ENCODE results near the gene NDUFV2. TPM values are rescaled to one million over a fixed set of nuclear protein-coding genes. Genes with fewer than 3 reads are reported as not detected.

The NDUFV2 gene
- total and polyA plus RNA-seq, 2 of the 8 experiments (the other 6 are each of a cell fraction or from before 2014, with no cell fraction given) = 90.8 to 191 TPM

DNA sequence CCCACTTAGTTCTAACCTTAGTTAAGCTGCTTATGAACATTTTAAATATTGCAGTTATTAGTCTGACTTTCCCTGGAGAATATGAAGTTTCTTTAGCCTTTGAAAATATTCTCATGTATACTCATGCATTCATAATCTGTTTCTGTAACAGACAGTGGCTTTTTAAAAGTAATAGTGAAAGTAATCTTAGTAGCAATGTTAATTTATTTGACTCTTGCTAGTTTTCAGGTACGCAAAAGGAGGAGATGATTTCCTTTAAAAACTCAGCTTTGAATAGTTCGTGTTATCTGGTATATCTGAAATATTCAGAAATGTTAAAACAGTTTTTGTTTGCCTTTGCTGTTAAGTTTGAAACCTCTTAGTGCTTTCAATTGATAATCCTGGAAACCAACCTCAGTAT, 37.9 kb downstream of the NDUFV2 start:
- ChIA-PET CTCF (ENCODE audit: partially characterized antibody) (interaction anchor here (1.3 kb wide), 1 partner anchor 10 kb away, joined by 3 read pairs; no protein-coding TSS in a partner anchor), POLR2A (ENCODE audit: partially characterized antibody) (no interaction called here)
- Histone ChIP-seq H3K9me3 (ENCODE audit: insufficient read depth in 2 of 2, low read depth in 1 of 2, low read length in 1 of 2) (no peaks in the 10 kb centered on the region), H3K27ac (ENCODE audit: low read depth, low read length) (no peak overlapping the region), H2BK15ac (ENCODE audit: low read length) (no peak overlapping the region), H3K36me3 (ENCODE audit: control insufficient read depth in 2 of 4, insufficient read depth in 4 of 4, low read length in 3 of 4) (no peaks in the 10 kb centered on the region; a peak in 1 of 8 replicates), H2AFZ (ENCODE audit: low read length) (no peak overlapping the region), H2BK12ac (ENCODE audit: low read depth, low read length) (no peak overlapping the region), H3K23ac (ENCODE audit: insufficient read length) (no peak overlapping the region), H3K23me2 (ENCODE audit: low read depth, low read length) (peaks cover 8% of the 10 kb centered on the region), H3K4me1 (replicated peaks in 1 of 4; ENCODE audit: control insufficient read depth in 3 of 4, insufficient read depth in 4 of 4, low read length in 3 of 4) (peaks cover 0 to 6% (median 1%) of the 10 kb centered on the region in 4 experiments; a peak in 2 of 7 replicates), H3K18ac (ENCODE audit: extremely low read depth, low read length) (no peak overlapping the region), H3K56ac (replicated peaks; ENCODE audit: insufficient read length, low read depth, low read length) (no peak overlapping the region), H3K27me3 (replicated peaks in 1 of 4; ENCODE audit: control insufficient read depth in 3 of 4, extremely low read depth in 1 of 4, insufficient read depth in 3 of 4, low read length in 3 of 4) (no peaks in the 10 kb centered on the region), H4K5ac (ENCODE audit: insufficient read length, low read depth, low read length) (no peak overlapping the region), H4K20me1 (replicated peaks in 1 of 2; ENCODE audit: control insufficient read depth in 1 of 2, insufficient read depth in 2 of 2, low read length in 2 of 2) (peaks cover 0 to 9% of the 10 kb centered on the region in 2 experiments), H2BK20ac (ENCODE audit: low read length) (no peak overlapping the region), H3K14ac (ENCODE audit: insufficient read length) (no peak overlapping the region), H3K4me3 (ENCODE audit: extremely low read depth in 1 of 4, insufficient read depth in 2 of 4, low read depth in 3 of 4, low read length in 4 of 4) (no peak overlapping the region), H4K8ac (ENCODE audit: extremely low read depth, insufficient read depth, low read length) (no peak overlapping the region), H2BK120ac (replicated peaks; ENCODE audit: low read depth, low read length) (no peak overlapping the region), H3K79me2 (ENCODE audit: control insufficient read depth in 1 of 2, insufficient read depth in 2 of 2, low read length in 2 of 2) (peaks cover 7 to 77% of the 10 kb centered on the region in 2 experiments), H3K4me2 (ENCODE audit: insufficient read depth in 1 of 2, low read depth in 2 of 2, low read length in 2 of 2) (no peak overlapping the region), H4K91ac (replicated peaks; ENCODE audit: insufficient read length, low read length) (no peak overlapping the region), H2AK5ac (ENCODE audit: low read depth, low read length) (no peak overlapping the region), H3K79me1 (ENCODE audit: low read depth, low read length) (peaks cover 4% of the 10 kb centered on the region; the same call in 1 of the 2 replicates), H3K9ac (replicated peaks in 1 of 4; ENCODE audit: extremely low read depth in 1 of 4, low read depth in 3 of 4, low read length in 3 of 4) (no peak overlapping the region), H3K4ac (replicated peaks; ENCODE audit: insufficient read length, low read depth, low read length) (no peak overlapping the region), H2BK5ac (ENCODE audit: low read depth, low read length) (no peak overlapping the region)
- no peak for FAIRE-seq
- WGBS, 2 experiments (ENCODE audit: extremely low coverage in 1 of 2, insufficient coverage in 1 of 2, insufficient read length in 1 of 2, insufficient replicate concordance in 2 of 2, low coverage in 1 of 2, low lambda C conversion rate in 2 of 2, missing lambda C conversion rate in 1 of 2) = 83% methylated on average over 2 of the region's 2 CpGs; no CpG with 5 or more reads in 1 of the 2 experiments
- no peak for DNase-seq (ENCODE audit: low read depth in 1 of 2, low spot score in 2 of 2)
- TF ChIP-seq BRCA1 (IDR thresholded peaks at IDR 0.05; ENCODE audit: low read depth, low read length) = no peak
- TF ChIP-seq SRF (IDR thresholded peaks at IDR 0.05; ENCODE audit: low read depth, low read length) = no peak
- TF ChIP-seq YY1 (IDR thresholded peaks at IDR 0.05; ENCODE audit: low read depth, low read length) = no peak
- no peak for TF ChIP-seq BCL11A (IDR thresholded peaks at IDR 0.05; ENCODE audit: low read depth in 2 of 2, low read length in 2 of 2)
- TF ChIP-seq PHF8 (conservative IDR thresholded peaks at IDR 0.05; ENCODE audit: low read depth, low read length) = no peak
- no peak for TF ChIP-seq CTBP2 (IDR thresholded peaks at IDR 0.05; ENCODE audit: borderline replicate concordance, insufficient read depth, insufficient read length, low read length)
- TF ChIP-seq POU5F1 (IDR thresholded peaks at IDR 0.05; ENCODE audit: low read depth, low read length) = no peak
- no peak for TF ChIP-seq EGR1 (IDR thresholded peaks at IDR 0.05; ENCODE audit: borderline replicate concordance, low read depth, low read length)
- TF ChIP-seq POLR2AphosphoS5 (IDR thresholded peaks at IDR 0.05; ENCODE audit: low read depth, low read length) = no peak
- TF ChIP-seq POLR2A (IDR thresholded peaks at IDR 0.05; ENCODE audit: control extremely low read depth in 1 of 2, low read depth in 2 of 2, low read length in 2 of 2) = no peak
- TF ChIP-seq EP300 (IDR thresholded peaks at IDR 0.05; ENCODE audit: borderline replicate concordance in 1 of 2, low read depth in 2 of 2, low read length in 2 of 2) = no peak
- TF ChIP-seq KDM4A (IDR thresholded peaks at IDR 0.05; ENCODE audit: low read depth, low read length, severe bottlenecking) = no peak
- TF ChIP-seq, protein P1, sequence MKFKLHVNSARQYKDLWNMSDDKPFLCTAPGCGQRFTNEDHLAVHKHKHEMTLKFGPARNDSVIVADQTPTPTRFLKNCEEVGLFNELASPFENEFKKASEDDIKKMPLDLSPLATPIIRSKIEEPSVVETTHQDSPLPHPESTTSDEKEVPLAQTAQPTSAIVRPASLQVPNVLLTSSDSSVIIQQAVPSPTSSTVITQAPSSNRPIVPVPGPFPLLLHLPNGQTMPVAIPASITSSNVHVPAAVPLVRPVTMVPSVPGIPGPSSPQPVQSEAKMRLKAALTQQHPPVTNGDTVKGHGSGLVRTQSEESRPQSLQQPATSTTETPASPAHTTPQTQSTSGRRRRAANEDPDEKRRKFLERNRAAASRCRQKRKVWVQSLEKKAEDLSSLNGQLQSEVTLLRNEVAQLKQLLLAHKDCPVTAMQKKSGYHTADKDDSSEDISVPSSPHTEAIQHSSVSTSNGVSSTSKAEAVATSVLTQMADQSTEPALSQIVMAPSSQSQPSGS (IDR thresholded peaks at IDR 0.05; ENCODE audit: low read length) = no peak
